Measurements from ENCODE around the gene OASL.

OASL gene

GRCh38 chr12:121033625-121034349, 5.3 kb downstream of the OASL start:
- no peak for TF ChIP-seq CTCF (IDR thresholded peaks at IDR 0.05)
- no peak for TF ChIP-seq ZFX (IDR thresholded peaks at IDR 0.05; ENCODE audit: borderline replicate concordance)
- no peak overlapping the region for H3K27ac ChIP-seq

GRCh38 chr12:121030576-121031212, 8.4 kb downstream of the OASL start:
- H3K27ac ChIP-seq, result no peak overlapping the region
- TF ChIP-seq CTCF (IDR thresholded peaks at IDR 0.05) (no peak), ZFX (IDR thresholded peaks at IDR 0.05; ENCODE audit: borderline replicate concordance) (no peak)

GRCh38 chr12:121026274-121027045, 12.6 kb downstream of the OASL start:
- TF ChIP-seq ZFX (IDR thresholded peaks at IDR 0.05; ENCODE audit: borderline replicate concordance) (no peak), CTCF (IDR thresholded peaks at IDR 0.05) (peak; percentile 40)
- H3K27ac ChIP-seq, result no peak overlapping the region; the same call in 1 of the 2 replicates

DNA sequence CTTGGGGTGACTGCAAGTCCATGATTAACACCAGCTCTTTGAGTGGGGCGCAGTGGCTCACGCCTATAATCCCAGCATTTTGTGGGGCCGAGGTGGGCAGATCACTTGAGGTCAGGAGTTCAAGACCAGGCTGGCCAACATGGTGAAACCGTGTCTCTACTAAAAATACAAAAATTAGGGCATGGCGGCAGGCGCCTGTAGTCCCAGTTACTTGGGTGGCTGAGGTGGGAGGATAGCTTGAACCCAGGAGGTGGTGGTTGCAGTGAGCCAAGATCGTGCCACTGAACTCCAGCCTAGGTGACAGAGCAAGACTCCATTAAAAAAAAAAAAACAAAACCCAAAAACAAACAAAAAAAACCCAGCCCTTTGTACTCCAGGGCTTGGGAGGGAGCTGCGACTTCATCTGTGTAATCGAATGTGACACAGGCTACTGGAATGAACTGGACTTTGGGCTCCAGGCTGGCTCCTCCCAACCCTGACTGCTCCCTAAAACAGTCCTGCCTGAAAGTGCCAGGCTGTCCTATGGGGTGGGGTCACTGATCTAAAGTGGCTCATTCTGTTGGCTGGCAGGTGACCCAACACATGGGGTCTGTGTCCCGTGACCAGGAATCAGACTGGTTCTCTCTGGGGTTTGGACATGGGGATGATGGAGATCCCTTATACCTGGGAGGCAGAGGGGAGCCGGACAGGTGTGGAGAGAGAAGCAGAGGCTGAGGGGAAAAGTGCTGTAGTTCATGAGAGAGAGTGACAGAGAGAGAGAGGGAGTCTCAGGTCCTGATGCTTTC, 13.4 kb downstream of the OASL start:
- TF ChIP-seq ZFX (IDR thresholded peaks at IDR 0.05; ENCODE audit: borderline replicate concordance), result no peak
- no peak for TF ChIP-seq CTCF (IDR thresholded peaks at IDR 0.05)
- no peak overlapping the region; the same call in 1 of the 2 replicates for H3K27ac ChIP-seq

DNA sequence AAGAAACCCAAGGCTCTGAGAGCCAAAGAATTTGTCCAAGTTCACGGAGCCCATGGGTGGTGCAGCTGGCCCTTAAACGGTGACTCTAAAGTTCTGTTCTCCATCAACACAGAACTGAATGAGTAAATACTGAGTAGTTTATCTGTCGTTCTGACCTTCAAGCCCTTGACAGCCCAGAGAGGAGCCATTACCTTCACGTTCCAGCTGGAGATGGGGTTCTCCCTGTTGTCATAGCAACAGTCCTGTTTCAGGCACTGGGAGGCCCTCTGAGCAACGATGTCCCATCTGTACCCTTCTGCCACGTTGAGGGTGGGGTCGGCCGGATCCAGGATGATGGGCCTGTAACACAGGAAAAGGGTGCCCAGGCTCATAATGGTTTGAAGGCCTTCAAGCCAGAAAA, 15.2 kb downstream of the OASL start:
- no peak for TF ChIP-seq ZFX (IDR thresholded peaks at IDR 0.05; ENCODE audit: borderline replicate concordance)
- TF ChIP-seq CTCF (IDR thresholded peaks at IDR 0.05), result no peak
- no peak overlapping the region for H3K27ac ChIP-seq

GRCh38 chr12:121022713-121023112, 16.3 kb downstream of the OASL start:
- H3K27ac ChIP-seq, result no peak overlapping the region
- no peak for TF ChIP-seq ZFX (IDR thresholded peaks at IDR 0.05; ENCODE audit: borderline replicate concordance)
- TF ChIP-seq CTCF (IDR thresholded peaks at IDR 0.05), result no peak

Measured in 22Rv1 (cell line).